Upper lobe of left lung (tissue), 6 donors: ENCODE measurements around the gene GAB2. TPM values are rescaled to one million over a fixed set of nuclear protein-coding genes. Genes with fewer than 3 reads are reported as not detected.

Source experiments
- ATAC-seq, 2 donors: fragments of 200-7000 bp; cut with Tn5 transposase; one replicate each; pipeline ENCODE4 v1.9.1; 2022; ENCODE audit warnings: mild to moderate bottlenecking in 2 of 2, moderate library complexity in 2 of 2; ENCODE audit not compliant: low FRiP score in 2 of 2
- DNase-seq, 2 donors: peaks; one replicate each; pipeline ENCODE4 v3.0.0-alpha.2; 2019 to 2020
- H3K27ac ChIP-seq, 4 donors: fragments of 200-600 bp; sonication (generic); one replicate each; pipeline ENCODE4 v1.5.1; 2016 to 2019
- H3K27me3 ChIP-seq, 4 donors: fragments of 200-600 bp; sonication (generic); one replicate each; pipeline ENCODE4 v1.5.1; 2017 to 2019
- H3K36me3 ChIP-seq, 4 donors: fragments of 200-600 bp; sonication (generic); one replicate each; pipeline ENCODE4 v1.5.1; 2016 to 2019
- H3K4me1 ChIP-seq, 4 donors: fragments of 200-600 bp; sonication (generic); one replicate each; pipeline ENCODE4 v1.5.1; 2018 to 2019
- H3K4me3 ChIP-seq, 4 donors: fragments of 200-600 bp; sonication (generic); one replicate each; pipeline ENCODE4 v1.5.1; 2017 to 2019; ENCODE audit warnings: mild to moderate bottlenecking in 2 of 4, moderate library complexity in 1 of 4
- H3K9me3 ChIP-seq, 4 donors: fragments of 200-600 bp; sonication (generic); one replicate each; pipeline ENCODE4 v1.5.1; 2018 to 2019
- CTCF ChIP-seq, 6 experiments: fragments of 450-650 bp in 4 of 6; fragments of 200-600 bp in 2 of 6; sonication (generic) in 2 of 6; IDR thresholded peaks; one replicate each; pipeline ENCODE4 v1.5.1; 2016 to 2019; ENCODE audit warnings: antibody characterized with exemption in 6 of 6
- EP300 ChIP-seq, 4 donors: sonication (generic); formaldehyde crosslinking; IDR thresholded peaks; one replicate each; pipeline ENCODE4 v1.5.1; 2017; ENCODE audit warnings: antibody characterized with exemption in 4 of 4, control low read depth in 2 of 4
- POLR2A ChIP-seq, 4 donors: fragments of 450-650 bp; IDR thresholded peaks; one replicate each; pipeline ENCODE4 v1.5.1; 2016 to 2017; ENCODE audit warnings: antibody characterized with exemption in 4 of 4, mild to moderate bottlenecking in 2 of 4
- POLR2AphosphoS5 ChIP-seq, 2 donors: sonication (generic); formaldehyde crosslinking; IDR thresholded peaks; one replicate each; pipeline ENCODE4 v1.5.1; 2017; ENCODE audit warnings: antibody characterized with exemption in 2 of 2
- WGBS, 2 donors: methylation state at CpG; one replicate each; pipeline ENCODE4 v1.1.5; 2017 to 2018; 5-methylcytosine and 5-hydroxymethylcytosine counted together
- total RNA-seq, 6 donors: library from RNA; depleted of rRNA in 4 of 6; stranded (reverse); fragments of >200 nt in 4 of 6; gene quantifications; one replicate each; pipeline versions ENCODE4 v1.1.0 to v1.2.1, GENCODE V29; 2016 to 2021
- donor health status: DM: no; HTN: no; CAD: no; lungs with moderate emphysema.
- donor health status: DM: no; HTN: yes; CAD: no; lungs with severe emphysema.

The GAB2 gene
- total RNA-seq, 6 donors from 2014 or later: 40.9 to 76.6 (median 50.4) TPM

GRCh38 chr11:78391424-78391823, 26.2 kb downstream of the GAB2 start:
- no peak overlapping the region for H3K27ac ChIP-seq
- TF ChIP-seq CTCF (IDR thresholded peaks at IDR 0.05) (no peak), POLR2AphosphoS5 (IDR thresholded peaks at IDR 0.05) (no peak), POLR2A (IDR thresholded peaks at IDR 0.05) (no peak), EP300 (IDR thresholded peaks at IDR 0.05) (no peak)
- DNase-seq: no peak
- H3K36me3 ChIP-seq: no peaks in the 10 kb centered on the region
- H3K4me3 ChIP-seq: no peak overlapping the region
- no peak for ATAC-seq
- H3K4me1 ChIP-seq: peaks cover 9 to 26% (median 20%) of the 10 kb centered on the region in 4 donors
- H3K9me3 ChIP-seq: no peaks in the 10 kb centered on the region
- no peaks in the 10 kb centered on the region for H3K27me3 ChIP-seq
- WGBS, 2 donors: 91% methylated on average over 1 of the region's 1 CpG; no CpG with 5 or more reads in 1 of the 2 donors

- TF ChIP-seq POLR2A (IDR thresholded peaks at IDR 0.05): no peak
- no peak for TF ChIP-seq POLR2AphosphoS5 (IDR thresholded peaks at IDR 0.05)
- TF ChIP-seq EP300 (IDR thresholded peaks at IDR 0.05): no peak
- TF ChIP-seq CTCF (IDR thresholded peaks at IDR 0.05): no peak
- H3K4me1 ChIP-seq: peaks cover 9 to 31% (median 25%) of the 10 kb centered on the region in 4 donors
- no peak for DNase-seq
- H3K36me3 ChIP-seq: no peaks in the 10 kb centered on the region
- no peak overlapping the region for H3K27ac ChIP-seq
- no peaks in the 10 kb centered on the region for H3K27me3 ChIP-seq
- WGBS, 2 donors: 71% methylated on average over 5 of the region's 5 CpGs
- H3K4me3 ChIP-seq: no peak overlapping the region
- no peaks in the 10 kb centered on the region for H3K9me3 ChIP-seq
- ATAC-seq: peak in 1 of 2 donors; percentile 58
These were observed 26.8 kb downstream of the GAB2 start for GRCh38 chr11:78390809-78391208.

- Histone ChIP-seq H3K4me1 (peaks cover 8 to 26% (median 17%) of the 10 kb centered on the region in 4 donors), H3K27me3 (no peaks in the 10 kb centered on the region), H3K9me3 (peaks cover 0 to 4% (median 0%) of the 10 kb centered on the region in 4 donors), H3K27ac (no peak overlapping the region), H3K36me3 (no peaks in the 10 kb centered on the region), H3K4me3 (no peak overlapping the region)
- DNase-seq: no peak
- 52 to 80% methylated on average over 3 of the region's 3 CpGs for WGBS, 2 donors
- ATAC-seq: no peak
- TF ChIP-seq EP300 (IDR thresholded peaks at IDR 0.05) (no peak), POLR2AphosphoS5 (IDR thresholded peaks at IDR 0.05) (no peak), CTCF (IDR thresholded peaks at IDR 0.05) (no peak), POLR2A (IDR thresholded peaks at IDR 0.05) (no peak)
These were observed 31.2 kb downstream of the GAB2 start for GRCh38 chr11:78386215-78386941.

GRCh38 chr11:78385205-78385604, 32.4 kb downstream of the GAB2 start:
- no peak for TF ChIP-seq CTCF (IDR thresholded peaks at IDR 0.05)
- TF ChIP-seq POLR2A (IDR thresholded peaks at IDR 0.05): no peak
- no peak for TF ChIP-seq POLR2AphosphoS5 (IDR thresholded peaks at IDR 0.05)
- TF ChIP-seq EP300 (IDR thresholded peaks at IDR 0.05): no peak
- no peak overlapping the region for H3K4me3 ChIP-seq
- peaks cover 8 to 24% (median 14%) of the 10 kb centered on the region in 4 donors for H3K4me1 ChIP-seq
- no peak for DNase-seq
- no peak for ATAC-seq
- WGBS, 2 donors: 93 to 95% methylated on average over 1 of the region's 1 CpG
- H3K36me3 ChIP-seq: no peaks in the 10 kb centered on the region
- H3K27ac ChIP-seq: no peak overlapping the region
- no peaks in the 10 kb centered on the region for H3K27me3 ChIP-seq
- H3K9me3 ChIP-seq: peaks cover 0 to 4% (median 0%) of the 10 kb centered on the region in 4 donors

GRCh38 chr11:78384231-78384630, 33.4 kb downstream of the GAB2 start:
- Histone ChIP-seq H3K27me3 (no peaks in the 10 kb centered on the region), H3K4me3 (no peak overlapping the region), H3K4me1 (peaks cover 14 to 30% (median 19%) of the 10 kb centered on the region in 4 donors), H3K9me3 (peaks cover 0 to 4% (median 0%) of the 10 kb centered on the region in 4 donors), H3K27ac (no peak overlapping the region), H3K36me3 (no peaks in the 10 kb centered on the region)
- ATAC-seq: no peak
- TF ChIP-seq EP300 (IDR thresholded peaks at IDR 0.05): no peak
- TF ChIP-seq POLR2A (IDR thresholded peaks at IDR 0.05): no peak
- TF ChIP-seq CTCF (IDR thresholded peaks at IDR 0.05): no peak
- no peak for TF ChIP-seq POLR2AphosphoS5 (IDR thresholded peaks at IDR 0.05)
- DNase-seq: no peak
- 75 to 94% methylated on average over 3 to 4 of the region's 4 CpGs for WGBS, 2 donors
